ENCODE measurements around the gene MPIG6B. TPM values are rescaled to one million over a fixed set of nuclear protein-coding genes. Genes with fewer than 3 reads are reported as not detected.

MPIG6B gene
- total RNA-seq, 3 donors from 2014 or later = 0.16 TPM; not detected in 2

DNA sequence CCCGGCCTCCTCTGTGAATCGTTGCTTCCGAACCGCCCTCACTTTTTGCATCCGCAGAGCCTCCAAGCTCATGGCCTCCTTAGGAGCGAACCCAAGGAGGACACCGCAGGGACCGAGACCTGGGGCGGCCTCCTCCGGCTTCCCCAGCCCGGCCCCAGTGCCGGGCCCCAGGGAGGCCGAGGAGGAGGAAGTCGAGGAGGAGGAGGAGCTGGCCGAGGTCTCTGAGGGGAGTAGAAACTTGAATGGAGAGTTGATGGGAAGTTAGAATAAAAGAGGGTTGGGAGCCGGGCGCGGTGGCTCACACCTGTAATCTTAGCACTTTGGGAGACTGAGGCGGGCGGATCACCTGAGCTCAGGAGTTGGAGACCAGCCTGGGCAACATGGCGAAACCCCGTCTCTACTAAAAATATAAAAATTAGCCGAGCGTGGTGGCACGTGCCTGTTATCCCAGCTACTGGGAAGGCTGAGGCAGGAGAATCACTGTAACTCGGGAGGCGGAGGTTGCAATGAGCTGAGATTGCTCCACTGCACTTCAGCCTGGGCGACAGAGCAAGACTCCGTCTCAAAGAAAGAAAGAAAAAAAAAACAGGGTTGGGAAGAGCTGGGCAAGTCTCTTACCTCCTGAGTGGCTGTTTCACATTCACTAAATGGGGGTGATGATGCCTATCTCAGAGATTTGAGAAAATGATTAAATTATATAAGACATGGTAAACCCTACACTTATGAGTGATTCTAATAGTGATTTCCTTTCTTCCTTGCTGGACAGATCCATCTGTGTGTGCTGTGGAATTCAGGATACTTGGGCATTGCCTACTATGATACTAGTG, 17.4 kb downstream of the MPIG6B start:
- intact Hi-C loops (cut with DNase I; ENCODE audit: low total_unique reads) = no loop called here
- no peaks in the 10 kb centered on the region for H3K27me3 ChIP-seq
- peak overlapping the region; percentile 69 to 84 (median 80) for H3K4me3 ChIP-seq
- H3K4me1 ChIP-seq = peaks cover 8 to 26% of the 10 kb centered on the region in 2 donors
- peak overlapping the region; percentile 85 to 96 for H3K27ac ChIP-seq
- no peaks in the 10 kb centered on the region for H3K9me3 ChIP-seq
- H3K36me3 ChIP-seq = no peaks in the 10 kb centered on the region
- TF ChIP-seq POLR2A (IDR thresholded peaks at IDR 0.05) (no peak), POLR2AphosphoS5 (IDR thresholded peaks at IDR 0.05) (no peak)
- TF ChIP-seq, protein P1, sequence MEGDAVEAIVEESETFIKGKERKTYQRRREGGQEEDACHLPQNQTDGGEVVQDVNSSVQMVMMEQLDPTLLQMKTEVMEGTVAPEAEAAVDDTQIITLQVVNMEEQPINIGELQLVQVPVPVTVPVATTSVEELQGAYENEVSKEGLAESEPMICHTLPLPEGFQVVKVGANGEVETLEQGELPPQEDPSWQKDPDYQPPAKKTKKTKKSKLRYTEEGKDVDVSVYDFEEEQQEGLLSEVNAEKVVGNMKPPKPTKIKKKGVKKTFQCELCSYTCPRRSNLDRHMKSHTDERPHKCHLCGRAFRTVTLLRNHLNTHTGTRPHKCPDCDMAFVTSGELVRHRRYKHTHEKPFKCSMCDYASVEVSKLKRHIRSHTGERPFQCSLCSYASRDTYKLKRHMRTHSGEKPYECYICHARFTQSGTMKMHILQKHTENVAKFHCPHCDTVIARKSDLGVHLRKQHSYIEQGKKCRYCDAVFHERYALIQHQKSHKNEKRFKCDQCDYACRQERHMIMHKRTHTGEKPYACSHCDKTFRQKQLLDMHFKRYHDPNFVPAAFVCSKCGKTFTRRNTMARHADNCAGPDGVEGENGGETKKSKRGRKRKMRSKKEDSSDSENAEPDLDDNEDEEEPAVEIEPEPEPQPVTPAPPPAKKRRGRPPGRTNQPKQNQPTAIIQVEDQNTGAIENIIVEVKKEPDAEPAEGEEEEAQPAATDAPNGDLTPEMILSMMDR (IDR thresholded peaks at IDR 0.05) = no peak
- no peak for DNase-seq (ENCODE audit: low spot score in 2 of 2)

DNA sequence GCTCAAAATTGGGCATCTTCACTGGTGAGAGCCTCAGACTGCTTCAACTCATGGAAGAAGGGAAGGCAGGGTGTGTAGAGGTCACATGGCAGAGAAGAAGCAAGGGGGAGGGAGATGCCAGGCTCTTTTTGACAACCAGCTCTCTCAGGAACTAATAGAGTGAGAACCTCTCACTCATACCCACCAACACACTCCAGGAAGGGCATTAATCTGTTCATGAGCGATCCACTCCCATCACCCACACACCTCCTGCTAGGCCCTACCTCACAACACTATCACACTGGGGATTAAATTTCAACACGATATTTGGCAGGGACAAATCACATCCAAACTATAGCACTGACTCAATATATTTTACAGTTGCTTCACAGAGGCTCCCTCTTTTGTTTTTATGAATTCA, 18.6 kb downstream of the MPIG6B start:
- no peak for TF ChIP-seq POLR2AphosphoS5 (IDR thresholded peaks at IDR 0.05)
- no peak for TF ChIP-seq POLR2A (IDR thresholded peaks at IDR 0.05)
- TF ChIP-seq, protein P1 (IDR thresholded peaks at IDR 0.05) = no peak
- Histone ChIP-seq H3K4me3 (no peak overlapping the region), H3K27me3 (no peaks in the 10 kb centered on the region), H3K27ac (no peak overlapping the region), H3K4me1 (peaks cover 7 to 26% of the 10 kb centered on the region in 2 donors), H3K9me3 (no peaks in the 10 kb centered on the region), H3K36me3 (no peaks in the 10 kb centered on the region)
- intact Hi-C loops (cut with DNase I; ENCODE audit: low total_unique reads) = no loop called here
- DNase-seq (ENCODE audit: low spot score in 2 of 2) = no peak

DNA sequence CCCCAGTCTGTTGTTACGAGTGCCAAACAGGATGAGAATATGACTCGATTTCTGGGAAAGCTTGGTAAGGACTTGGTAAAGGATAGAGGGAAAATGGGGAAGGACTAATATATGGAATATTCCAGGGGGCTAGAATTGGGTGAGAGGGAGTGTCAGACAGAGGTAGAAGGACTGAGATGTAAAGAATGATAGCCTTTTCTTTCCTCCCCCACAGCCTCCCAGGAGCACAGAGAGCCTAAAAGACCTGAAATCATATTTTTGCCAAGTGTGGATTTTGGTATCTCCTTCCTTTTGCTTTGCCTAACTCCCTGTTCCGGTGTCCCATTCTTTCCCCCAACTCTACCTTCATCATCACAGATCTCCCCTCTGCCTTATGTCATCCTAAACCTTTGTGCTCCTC, 19.7 kb downstream of the MPIG6B start:
- Histone ChIP-seq H3K4me1 (peaks cover 5 to 16% of the 10 kb centered on the region in 2 donors), H3K4me3 (no peak overlapping the region), H3K27ac (no peak overlapping the region), H3K27me3 (no peaks in the 10 kb centered on the region), H3K9me3 (no peaks in the 10 kb centered on the region), H3K36me3 (no peaks in the 10 kb centered on the region)
- intact Hi-C loops (cut with DNase I; ENCODE audit: low total_unique reads) = no loop called here
- TF ChIP-seq, protein P1 (IDR thresholded peaks at IDR 0.05) = no peak
- TF ChIP-seq POLR2A (IDR thresholded peaks at IDR 0.05) (no peak), POLR2AphosphoS5 (IDR thresholded peaks at IDR 0.05) (no peak)
- DNase-seq (ENCODE audit: low spot score in 2 of 2) = no peak

DNA sequence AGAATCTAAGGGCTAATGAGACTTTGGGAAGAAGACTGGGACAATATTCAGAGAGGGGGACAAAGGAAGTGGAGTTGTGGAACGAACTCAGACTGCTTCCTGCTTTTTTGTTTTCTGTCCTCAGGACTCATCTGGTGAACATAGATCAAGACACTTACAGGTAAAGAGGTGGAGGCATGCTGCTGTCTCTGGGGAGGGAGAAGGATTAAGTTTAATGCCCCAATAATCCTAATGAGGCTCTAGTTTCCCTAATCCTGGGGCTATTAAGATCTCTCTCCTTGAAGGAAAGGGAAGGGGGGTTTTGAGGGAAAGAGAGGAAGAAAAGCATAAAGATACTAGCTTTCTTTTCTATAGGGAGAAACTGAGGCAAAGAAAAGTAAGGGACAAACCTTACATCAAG, 21.2 kb downstream of the MPIG6B start:
- intact Hi-C loops (cut with DNase I; ENCODE audit: low total_unique reads) = no loop called here
- Histone ChIP-seq H3K4me1 (peaks cover under 1 to 1% of the 10 kb centered on the region in 2 donors), H3K36me3 (no peaks in the 10 kb centered on the region), H3K4me3 (no peak overlapping the region), H3K9me3 (no peaks in the 10 kb centered on the region), H3K27ac (no peak overlapping the region), H3K27me3 (no peaks in the 10 kb centered on the region)
- no peak for TF ChIP-seq POLR2A (IDR thresholded peaks at IDR 0.05)
- no peak for TF ChIP-seq POLR2AphosphoS5 (IDR thresholded peaks at IDR 0.05)
- TF ChIP-seq, protein P1 (IDR thresholded peaks at IDR 0.05) = no peak
- DNase-seq (ENCODE audit: low spot score in 2 of 2) = no peak

DNA sequence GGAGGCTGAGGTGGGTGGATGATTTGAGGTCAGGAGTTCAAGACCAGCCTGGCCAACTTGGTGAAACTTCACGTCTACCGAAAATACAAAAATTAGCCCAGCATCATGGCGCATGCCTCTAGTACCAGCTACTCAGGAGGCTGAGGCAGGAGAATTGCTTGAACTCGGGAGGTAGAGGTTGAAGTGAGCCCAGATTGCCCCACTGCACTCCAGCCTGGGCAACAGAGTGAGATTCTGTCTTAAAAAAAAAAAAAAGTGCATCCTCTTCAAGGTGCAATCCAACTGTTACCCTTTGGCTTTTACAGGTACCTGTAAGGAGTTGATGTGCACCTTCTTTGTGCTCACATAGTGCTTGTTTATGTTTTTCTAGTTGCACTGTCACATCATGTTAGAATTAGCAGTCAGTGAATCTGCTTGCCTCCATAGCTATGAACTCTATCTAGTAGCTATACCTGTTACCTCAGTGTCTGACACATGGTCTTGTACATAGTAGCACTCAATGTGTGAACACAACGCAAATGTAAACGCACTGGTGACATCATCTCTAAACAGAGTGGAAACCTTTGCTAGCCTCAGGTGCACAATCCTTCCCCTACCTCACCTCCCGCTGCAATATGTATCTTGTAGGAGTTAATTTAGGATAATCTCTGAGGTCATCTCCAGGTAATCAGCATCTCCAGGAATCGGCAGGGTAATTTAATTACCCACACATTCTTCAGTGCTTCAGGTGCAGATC, 26.3 kb downstream of the MPIG6B start:
- no peaks in the 10 kb centered on the region for H3K36me3 ChIP-seq
- H3K9me3 ChIP-seq = no peaks in the 10 kb centered on the region
- H3K4me1 ChIP-seq = no peaks in the 10 kb centered on the region
- H3K27ac ChIP-seq = no peak overlapping the region
- TF ChIP-seq POLR2A (IDR thresholded peaks at IDR 0.05) (no peak), POLR2AphosphoS5 (IDR thresholded peaks at IDR 0.05) (no peak)
- TF ChIP-seq, protein P1 (IDR thresholded peaks at IDR 0.05) = no peak
- H3K27me3 ChIP-seq = no peaks in the 10 kb centered on the region
- intact Hi-C loops (cut with DNase I; ENCODE audit: low total_unique reads) = no loop called here
- no peak overlapping the region for H3K4me3 ChIP-seq
- no peak for DNase-seq (ENCODE audit: low spot score in 2 of 2)

All from breast epithelium (tissue), 4 donors.